HepG2 (cell line): ENCODE data around the gene WDR37. TPM values are rescaled to one million over a fixed set of nuclear protein-coding genes. Genes with fewer than 3 reads are reported as not detected.
A peak's percentile ranks its signal among the peaks of the same experiment; 100 is the strongest.

Experiments used
- ARID4A ChIP-seq: sonication (generic); formaldehyde crosslinking; IDR thresholded peaks from 2 replicates; pipeline ENCODE4 v1.5.0; 2020; ENCODE audit warnings: mild to moderate bottlenecking, missing genetic modification reagents, borderline replicate concordance
- ASH2L ChIP-seq: fragments of 300-600, 200-600 bp; sonication (generic); IDR thresholded peaks from 2 replicates; pipeline ENCODE4 v1.7.0; 2017; ENCODE audit warnings: low read depth, mild to moderate bottlenecking, moderate library complexity, mixed read lengths, low read length; ENCODE audit not compliant: insufficient read length
- BCL3 ChIP-seq: sonication (generic); formaldehyde crosslinking; IDR thresholded peaks from 2 replicates; pipeline ENCODE4 v1.5.1; 2020; ENCODE audit warnings: mild to moderate bottlenecking, missing genetic modification reagents, moderate library complexity
- CSRNP2 ChIP-seq: sonication (generic); formaldehyde crosslinking; conservative IDR thresholded peaks from 2 replicates; pipeline ENCODE4 v1.8.0; 2022; ENCODE audit warnings: low read depth, missing genetic modification reagents
- HMGXB4 ChIP-seq, 2 experiments: sonication (generic) in 1 of 2; formaldehyde crosslinking in 1 of 2; IDR thresholded peaks; 2 replicates each; pipeline versions ENCODE4 v1.4.0 to v1.6.1; 2018 to 2020; ENCODE audit warnings: missing genetic modification reagents in 2 of 2, borderline replicate concordance in 1 of 2, low read depth in 1 of 2, mild to moderate bottlenecking in 1 of 2, missing biosample characterization in 1 of 2
- MZF1 ChIP-seq: sonication (generic); formaldehyde crosslinking; IDR thresholded peaks from 2 replicates; pipeline ENCODE4 v1.8.1; 2023; ENCODE audit warnings: mild to moderate bottlenecking, missing genetic modification reagents, borderline replicate concordance
- NR2F6 ChIP-seq, 2 experiments: IDR thresholded peaks; 2 replicates each; pipeline ENCODE4 v1.6.1; 2016; ENCODE audit warnings: antibody characterized with exemption in 1 of 2, mild to moderate bottlenecking in 1 of 2
- POLR2AphosphoS5 ChIP-seq: IDR thresholded peaks from 2 replicates; pipeline ENCODE4 v1.6.1; 2012; ENCODE audit warnings: low read depth, low read length
- PRMT3 ChIP-seq: sonication (generic); formaldehyde crosslinking; IDR thresholded peaks from 2 replicates; pipeline ENCODE4 v1.8.1; 2022; ENCODE audit warnings: low read depth, mild to moderate bottlenecking, moderate library complexity, missing genetic modification reagents, borderline replicate concordance
- RAD51 ChIP-seq: fragments of 450-650 bp; IDR thresholded peaks from 2 replicates; pipeline ENCODE4 v1.6.1; 2016; ENCODE audit warnings: borderline replicate concordance
- TEF ChIP-seq: sonication (generic); formaldehyde crosslinking; IDR thresholded peaks from 2 replicates; pipeline ENCODE4 v1.5.0; 2020; ENCODE audit warnings: missing genetic modification reagents
- TFAP4 ChIP-seq: sonication (generic); IDR thresholded peaks from 2 replicates; pipeline ENCODE4 v1.6.1; 2016; ENCODE audit warnings: low read depth, borderline replicate concordance
- ZMYM3 ChIP-seq: sonication (generic); formaldehyde crosslinking; IDR thresholded peaks from 2 replicates; pipeline ENCODE4 v1.5.1; 2020; ENCODE audit warnings: mild to moderate bottlenecking, missing genetic modification reagents
- ZNF260 ChIP-seq: sonication (generic); formaldehyde crosslinking; IDR thresholded peaks from 2 replicates; pipeline ENCODE4 v1.4.0; 2020; ENCODE audit warnings: missing genetic modification reagents, low read depth, mild to moderate bottlenecking, borderline replicate concordance
- ZNF678 ChIP-seq: sonication (generic); formaldehyde crosslinking; IDR thresholded peaks from 2 replicates; pipeline ENCODE4 v1.4.0; 2020; ENCODE audit warnings: mild to moderate bottlenecking, missing genetic modification reagents
- polyA plus RNA-seq, 8 experiments: library from polyadenylated mRNA; depleted of rRNA in 3 of 8; stranded (reverse) in 7 of 8; unstranded in 1 of 8; fragments of >200 nt; fragmentation: Illumina TruSeq in 4 of 8; extraction: Trizol in 4 of 8; gene quantifications; 2 replicates each; pipeline versions ENCODE4 v1.2.1 to v1.2.3, GENCODE V29; 2011 to 2016; ENCODE audit warnings: low read depth in 4 of 8, missing spikeins in 1 of 8, mixed read lengths in 1 of 8; ENCODE audit not compliant: insufficient read depth in 1 of 8
- total RNA-seq, 5 experiments: library from RNA; depleted of rRNA; stranded (reverse); fragments of >200 nt; fragmentation: Illumina TruSeq; extraction: Trizol; gene quantifications; 2 replicates each; pipeline ENCODE4 v1.2.3, GENCODE V29; 2016; ENCODE audit warnings: low read depth in 1 of 5

WDR37 gene
- total and polyA plus RNA-seq, 2 of the 13 experiments (the other 11 are each of a cell fraction or from before 2014, with no cell fraction given): 5.9 to 7.5 TPM

GRCh38 chr10:1056326-1057105 is at the start of gene WDR37 (continued):
- TF ChIP-seq POLR2AphosphoS5 (peak; percentile 76), TEF (CRISPR knock-in tag) (no peak), ZNF678 (CRISPR knock-in tag) (no peak; the same call in 1 of the 2 replicates), BCL3 (CRISPR knock-in tag) (peak; percentile 79; the same call in 1 of the 2 replicates), RAD51 (no peak), HMGXB4 (CRISPR knock-in tag; IDR thresholded peaks at IDR 0.05; ENCODE audit: borderline replicate concordance in 1 of 2, low read depth in 1 of 2) (peak; percentile 79 to 86), PRMT3 (CRISPR knock-in tag) (no peak), CSRNP2 (CRISPR knock-in tag) (no peak), ASH2L (peak; percentile 97), NR2F6 (IDR thresholded peaks at IDR 0.05) (no peak), NR2F6 (CRISPR knock-in tag; IDR thresholded peaks at IDR 0.05) (peak; percentile 35), ZNF260 (CRISPR knock-in tag) (0 out of 2 replicates have a peak, but pooled peaks have one; percentile 53), MZF1 (no peak), TFAP4 (peak; percentile 24; the same call in 1 of the 2 replicates), ZMYM3 (CRISPR knock-in tag) (no peak), ARID4A (CRISPR knock-in tag) (peak; percentile 87)
